Gastrocnemius medialis (tissue), 4 donors: ENCODE measurements around the gene RGR. TPM values are rescaled to one million over a fixed set of nuclear protein-coding genes. Genes with fewer than 3 reads are reported as not detected.

Experiments
- ATAC-seq, 2 donors: fragments of 150-250 bp; one replicate each; pipeline ENCODE4 v1.9.1; 2016
- DNase-seq, 2 donors: peaks; one replicate each; pipeline ENCODE4 v3.0.0-alpha.2; 2019
- H3K27ac ChIP-seq, 4 donors: fragments of 200-600 bp; sonication (generic); 1 replicate in 1 of 4; 2 replicates in 3 of 4; pipeline ENCODE4 v1.5.1; 2016 to 2018; ENCODE audit warnings: mild to moderate bottlenecking in 2 of 4, moderate library complexity in 1 of 4
- H3K27me3 ChIP-seq, 3 donors: fragments of 200-600 bp; sonication (generic) in 2 of 3; 1 replicate in 1 of 3; 2 replicates in 2 of 3; pipeline versions ENCODE4 v1.5.1 to v1.6.0; 2016 to 2019; ENCODE audit warnings: mild to moderate bottlenecking in 1 of 3, moderate library complexity in 1 of 3
- H3K36me3 ChIP-seq, 2 donors: fragments of 200-600 bp; sonication (generic) in 1 of 2; one replicate each; pipeline ENCODE4 v1.5.1; 2017 to 2018
- H3K4me1 ChIP-seq, 2 donors: fragments of 200-600 bp; sonication (generic) in 1 of 2; one replicate each; pipeline ENCODE4 v1.5.1; 2016 to 2017; ENCODE audit warnings: mild to moderate bottlenecking in 2 of 2
- H3K4me3 ChIP-seq, 4 donors: fragments of 200-600 bp; sonication (generic) in 3 of 4; 1 replicate in 1 of 4; 2 replicates in 3 of 4; pipeline ENCODE4 v1.5.1; 2016 to 2019; ENCODE audit warnings: mild to moderate bottlenecking in 2 of 4
- H3K9me3 ChIP-seq, 3 donors: fragments of 200-600 bp; sonication (generic) in 2 of 3; 1 replicate in 1 of 3; 2 replicates in 2 of 3; pipeline ENCODE4 v1.5.1; 2016 to 2019
- POLR2A ChIP-seq, 2 donors: fragments of 450-650 bp; IDR thresholded peaks; one replicate each; pipeline ENCODE4 v1.6.1; 2017; ENCODE audit warnings: antibody characterized with exemption in 2 of 2, mild to moderate bottlenecking in 2 of 2, moderate library complexity in 2 of 2
- in situ Hi-C, 4 donors: fragments of 200-750 bp; cut with MboI; loops; one replicate each; pipeline versions ENCODE4 v1.15.0 to v1.8.0; 2017; ENCODE audit warnings: low sequenced_read_pairs in 4 of 4
- intact Hi-C: fragments of 100-400 bp; cut with DNase I; formaldehyde crosslinking; loops from one replicate; pipeline ENCODE4 v1.15.1; 2023; ENCODE audit warnings: low total_unique reads
- total RNA-seq, 4 donors: library from RNA; depleted of rRNA; stranded (reverse); fragments of >200 nt; gene quantifications; one replicate each; pipeline versions ENCODE4 v1.1.0 to v1.2.3, GENCODE V29; 2016
- TF ChIP-seq, protein P1 (sequence below), 5 experiments: fragments of 450-650 bp in 3 of 5; fragments of 200-600 bp in 2 of 5; sonication (generic) in 2 of 5; IDR thresholded peaks in 4 of 5; conservative IDR thresholded peaks in 1 of 5; 1 replicate in 4 of 5; 2 replicates in 1 of 5; pipeline ENCODE4 v1.5.1; 2016 to 2019; ENCODE audit warnings: antibody characterized with exemption in 5 of 5, mild to moderate bottlenecking in 3 of 5, moderate library complexity in 3 of 5

The RGR gene
- total RNA-seq, 4 donors from 2014 or later = 0.22 TPM; not detected in 3

DNA sequence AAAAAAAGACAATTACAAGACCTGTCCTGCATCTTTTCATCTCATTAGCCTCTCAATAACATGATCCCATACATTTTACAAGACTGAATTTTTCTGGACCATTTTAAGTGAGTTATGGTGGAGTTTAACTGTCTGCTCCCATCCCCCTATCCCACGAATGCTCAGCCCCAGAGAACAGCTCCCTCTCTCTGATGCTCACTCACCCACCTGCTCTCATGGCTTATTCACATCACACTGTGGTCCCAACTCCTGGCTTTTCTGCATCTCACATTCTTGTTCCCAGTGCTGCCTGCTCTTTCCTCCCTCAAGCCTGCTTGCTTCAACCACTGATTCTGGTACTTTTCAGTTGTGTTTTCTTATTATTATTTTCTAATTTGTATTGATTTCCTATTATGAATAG is 63.2 kb downstream of the RGR start:
- no peak overlapping the region for H3K4me3 ChIP-seq
- intact Hi-C loops (no loop called here), in situ Hi-C loops (no loop called here)
- no peaks in the 10 kb centered on the region for H3K9me3 ChIP-seq
- ATAC-seq (no peak), DNase-seq (no peak)
- no peaks in the 10 kb centered on the region for H3K4me1 ChIP-seq
- no peaks in the 10 kb centered on the region for H3K36me3 ChIP-seq
- TF ChIP-seq, protein P1, sequence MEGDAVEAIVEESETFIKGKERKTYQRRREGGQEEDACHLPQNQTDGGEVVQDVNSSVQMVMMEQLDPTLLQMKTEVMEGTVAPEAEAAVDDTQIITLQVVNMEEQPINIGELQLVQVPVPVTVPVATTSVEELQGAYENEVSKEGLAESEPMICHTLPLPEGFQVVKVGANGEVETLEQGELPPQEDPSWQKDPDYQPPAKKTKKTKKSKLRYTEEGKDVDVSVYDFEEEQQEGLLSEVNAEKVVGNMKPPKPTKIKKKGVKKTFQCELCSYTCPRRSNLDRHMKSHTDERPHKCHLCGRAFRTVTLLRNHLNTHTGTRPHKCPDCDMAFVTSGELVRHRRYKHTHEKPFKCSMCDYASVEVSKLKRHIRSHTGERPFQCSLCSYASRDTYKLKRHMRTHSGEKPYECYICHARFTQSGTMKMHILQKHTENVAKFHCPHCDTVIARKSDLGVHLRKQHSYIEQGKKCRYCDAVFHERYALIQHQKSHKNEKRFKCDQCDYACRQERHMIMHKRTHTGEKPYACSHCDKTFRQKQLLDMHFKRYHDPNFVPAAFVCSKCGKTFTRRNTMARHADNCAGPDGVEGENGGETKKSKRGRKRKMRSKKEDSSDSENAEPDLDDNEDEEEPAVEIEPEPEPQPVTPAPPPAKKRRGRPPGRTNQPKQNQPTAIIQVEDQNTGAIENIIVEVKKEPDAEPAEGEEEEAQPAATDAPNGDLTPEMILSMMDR (IDR thresholded peaks at IDR 0.05 in 4 of 5, conservative IDR thresholded peaks at IDR 0.05 in 1 of 5) = no peak
- TF ChIP-seq POLR2A (IDR thresholded peaks at IDR 0.05) = no peak
- H3K27ac ChIP-seq = peak overlapping the region in 1 of 4 donors; percentile 46
- no peaks in the 10 kb centered on the region for H3K27me3 ChIP-seq

DNA sequence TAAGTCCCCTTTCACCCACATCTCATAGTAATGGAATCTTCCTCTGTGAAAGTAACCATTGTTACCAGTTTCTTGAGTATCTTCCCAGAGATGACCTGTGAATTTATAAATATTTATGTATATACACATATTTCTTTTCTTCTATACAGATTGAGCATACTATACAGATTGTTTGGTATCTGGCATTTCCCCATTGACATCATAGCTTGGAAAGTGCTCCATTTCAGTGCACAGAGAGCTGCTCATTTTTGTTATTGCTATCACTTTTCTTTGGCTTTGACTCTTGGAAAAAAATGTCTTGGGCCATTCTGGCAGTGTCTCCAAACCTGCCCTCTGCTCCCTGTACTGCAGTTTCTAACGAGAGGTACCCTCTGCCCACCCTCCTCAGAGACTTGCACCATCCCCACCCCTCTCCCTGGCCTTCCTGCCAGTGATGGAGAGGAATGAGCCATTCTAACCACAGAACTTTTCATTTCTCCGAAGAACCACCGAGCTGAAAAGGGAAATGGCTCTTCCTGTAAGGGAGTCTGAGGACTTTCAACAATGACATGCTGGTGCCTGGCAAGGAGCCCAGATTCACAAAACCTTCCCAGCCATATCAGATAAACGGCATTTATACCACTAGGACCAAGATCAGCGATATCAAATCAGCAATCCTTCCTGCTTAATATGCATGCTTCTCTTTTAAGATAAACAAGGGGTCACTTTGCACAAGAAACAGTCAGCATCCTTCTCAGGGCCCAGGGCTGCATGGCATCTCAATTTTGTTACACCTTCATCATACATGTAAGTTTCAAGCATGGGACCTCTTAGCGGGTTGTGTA is 63.8 kb downstream of the RGR start:
- Histone ChIP-seq H3K4me1 (no peaks in the 10 kb centered on the region), H3K4me3 (no peak overlapping the region), H3K27me3 (no peaks in the 10 kb centered on the region), H3K36me3 (no peaks in the 10 kb centered on the region), H3K9me3 (no peaks in the 10 kb centered on the region), H3K27ac (peak overlapping the region in 1 of 4 donors; percentile 46)
- intact Hi-C loops (no loop called here), in situ Hi-C loops (no loop called here)
- TF ChIP-seq, protein P1 (IDR thresholded peaks at IDR 0.05 in 4 of 5, conservative IDR thresholded peaks at IDR 0.05 in 1 of 5) = no peak
- no peak for TF ChIP-seq POLR2A (IDR thresholded peaks at IDR 0.05)
- ATAC-seq (no peak), DNase-seq (no peak)

Other genes starting within 250 kb of the RGR start
- 100 to 1,000 TPM; 307 to 444 (median 358) TPM for gene GHITM, start 105.5 kb upstream of the RGR start, total RNA-seq
- under 1 TPM in 1 of 4 donors, not detected in 3; 0.92 TPM for gene GPR15LG, start 71.3 kb upstream of the RGR start, total RNA-seq
- under 1 TPM in 1 of 4 donors, not detected in 3; 0.27 TPM for gene CDHR1, start 50.5 kb upstream of the RGR start, total RNA-seq
- gene LRIT2, start 19.5 kb upstream of the RGR start, total RNA-seq = not detected
- gene LRIT1, start 3.5 kb upstream of the RGR start, total RNA-seq = not detected
- 10 to 100 TPM; 39.8 to 61.8 (median 49.2) TPM for gene CCSER2, start 83.5 kb downstream of the RGR start, total RNA-seq